Liver (tissue), 9 donors: ENCODE measurements around the gene TMEM243. TPM values are rescaled to one million over a fixed set of nuclear protein-coding genes. Genes with fewer than 3 reads are reported as not detected.
A peak's percentile ranks its signal among the peaks of the same experiment; 100 is the strongest.

Experiments used
- DNase-seq: peaks from one replicate; pipeline ENCODE4 v3.0.0-alpha.2; 2017; ENCODE audit warnings: low spot score
- H3K27ac ChIP-seq, 2 donors: one replicate each; pipeline ENCODE4 v1.7.0; 2013; ENCODE audit warnings: inconsistent platforms in 2 of 2, low read length in 2 of 2, control low read depth in 1 of 2, low read depth in 1 of 2, mild to moderate bottlenecking in 1 of 2
- H3K27me3 ChIP-seq, 4 donors: one replicate each; pipeline versions ENCODE4 v1.6.1 to v1.7.0; 2013; ENCODE audit warnings: low read length in 3 of 4, inconsistent platforms in 1 of 4, mild to moderate bottlenecking in 1 of 4, moderate library complexity in 1 of 4; ENCODE audit not compliant: control insufficient read depth in 4 of 4, insufficient read depth in 4 of 4
- H3K36me3 ChIP-seq, 4 donors: one replicate each; pipeline versions ENCODE4 v1.6.1 to v1.7.0; 2013; ENCODE audit warnings: low read length in 3 of 4, mild to moderate bottlenecking in 3 of 4, low read depth in 1 of 4, moderate library complexity in 1 of 4; ENCODE audit not compliant: control insufficient read depth in 4 of 4, insufficient read depth in 3 of 4
- H3K4me1 ChIP-seq, 4 donors: one replicate each; pipeline versions ENCODE4 v1.6.1 to v1.7.0; 2013; ENCODE audit warnings: low read length in 3 of 4, mild to moderate bottlenecking in 3 of 4, moderate library complexity in 1 of 4; ENCODE audit not compliant: control insufficient read depth in 4 of 4, insufficient read depth in 4 of 4
- H3K4me3 ChIP-seq, 3 donors: one replicate each; pipeline versions ENCODE4 v1.6.1 to v1.7.0; 2013; ENCODE audit warnings: low read length in 3 of 3, control low read depth in 1 of 3, low read depth in 1 of 3, mild to moderate bottlenecking in 1 of 3
- H3K9ac ChIP-seq, 2 donors: one replicate each; pipeline ENCODE4 v1.7.0; 2013; ENCODE audit warnings: low read length in 2 of 2, mild to moderate bottlenecking in 2 of 2, moderate library complexity in 2 of 2, control low read depth in 1 of 2, low read depth in 1 of 2
- H3K9me3 ChIP-seq, 4 donors: one replicate each; pipeline versions ENCODE4 v1.6.1 to v1.7.0; 2013; ENCODE audit warnings: low read length in 3 of 4; ENCODE audit not compliant: control insufficient read depth in 4 of 4
- EGR1 ChIP-seq, 2 donors: IDR thresholded peaks; 2 replicates each; pipeline ENCODE4 v1.6.1; 2016 to 2018; ENCODE audit warnings: antibody characterized with exemption in 2 of 2, low read depth in 2 of 2
- FOXA1 ChIP-seq: IDR thresholded peaks from 2 replicates; pipeline ENCODE4 v1.6.1; 2016; ENCODE audit warnings: antibody characterized with exemption
- FOXA2 ChIP-seq: IDR thresholded peaks from 2 replicates; pipeline ENCODE4 v1.6.1; 2016; ENCODE audit warnings: antibody characterized with exemption
- GABPA ChIP-seq, 2 donors: IDR thresholded peaks in 1 of 2; conservative IDR thresholded peaks in 1 of 2; 2 replicates each; pipeline ENCODE4 v1.6.1; 2016; ENCODE audit warnings: antibody characterized with exemption in 2 of 2, mild to moderate bottlenecking in 1 of 2, moderate library complexity in 1 of 2
- HNF4A ChIP-seq, 2 donors: conservative IDR thresholded peaks; 2 replicates each; pipeline ENCODE4 v1.6.1; 2016; ENCODE audit warnings: antibody characterized with exemption in 2 of 2, mild to moderate bottlenecking in 2 of 2
- HNF4G ChIP-seq: IDR thresholded peaks from 2 replicates; pipeline ENCODE4 v1.6.1; 2016; ENCODE audit warnings: antibody characterized with exemption
- JUND ChIP-seq, 2 donors: IDR thresholded peaks; 2 replicates each; pipeline ENCODE4 v1.6.1; 2016; ENCODE audit warnings: antibody characterized with exemption in 2 of 2
- NR2F2 ChIP-seq: IDR thresholded peaks from 2 replicates; pipeline ENCODE4 v1.6.1; 2016; ENCODE audit warnings: antibody characterized with exemption
- RAD21 ChIP-seq, 2 donors: IDR thresholded peaks; 2 replicates each; pipeline ENCODE4 v1.6.1; 2016; ENCODE audit warnings: antibody characterized with exemption in 2 of 2, mild to moderate bottlenecking in 2 of 2
- RXRA ChIP-seq, 2 donors: IDR thresholded peaks; 2 replicates each; pipeline ENCODE4 v1.6.1; 2017 to 2018; ENCODE audit warnings: antibody characterized with exemption in 2 of 2, mild to moderate bottlenecking in 1 of 2
- SP1 ChIP-seq: IDR thresholded peaks from 2 replicates; pipeline ENCODE4 v1.6.1; 2018; ENCODE audit warnings: antibody characterized with exemption, mild to moderate bottlenecking
- TAF1 ChIP-seq: conservative IDR thresholded peaks from 2 replicates; pipeline ENCODE4 v1.6.1; 2016; ENCODE audit warnings: antibody characterized with exemption, mild to moderate bottlenecking
- YY1 ChIP-seq: IDR thresholded peaks from 2 replicates; pipeline ENCODE4 v1.6.1; 2016; ENCODE audit warnings: antibody characterized with exemption, mild to moderate bottlenecking
- WGBS: extraction: QIAGEN DNeasy Blood & Tissue Kit; methylation state at CpG from one replicate; pipeline ENCODE4 v1.1.7; 2013; 5-methylcytosine and 5-hydroxymethylcytosine counted together
- polyA plus RNA-seq, 2 donors: library from polyadenylated mRNA; stranded (reverse) in 1 of 2; unstranded in 1 of 2; fragments of 200-250 nt in 1 of 2; fragments of >200 nt in 1 of 2; fragmentation: Nextera tagmentation in 1 of 2; extraction: Ambion mirVana in 1 of 2; gene quantifications; one replicate each; pipeline versions ENCODE4 v1.2.1 to v1.2.3, GENCODE V29; 2013 to 2015
- total RNA-seq, 2 donors: library from RNA; depleted of rRNA; stranded (reverse); fragments of >200 nt; gene quantifications; one replicate each; pipeline ENCODE4 v1.2.3, GENCODE V29; 2014
- TF ChIP-seq, protein P1 (sequence below): IDR thresholded peaks from 2 replicates; pipeline ENCODE4 v1.6.1; 2016; ENCODE audit warnings: antibody characterized with exemption
- TF ChIP-seq, protein P2 (sequence below): IDR thresholded peaks from 2 replicates; pipeline ENCODE4 v1.6.1; 2016; ENCODE audit warnings: antibody characterized with exemption
- TF ChIP-seq, protein P3 (sequence below): fragments of 150-350 bp; IDR thresholded peaks from 2 replicates; pipeline ENCODE4 v1.5.1; 2017; ENCODE audit warnings: improper control_type of control experiment, low read depth, low read length; ENCODE audit not compliant: missing input control
- TF ChIP-seq, protein P4 (sequence below): IDR thresholded peaks from 2 replicates; pipeline ENCODE4 v1.6.1; 2016; ENCODE audit warnings: antibody characterized with exemption, mild to moderate bottlenecking
- TF ChIP-seq, protein P5 (sequence below): IDR thresholded peaks from 2 replicates; pipeline ENCODE4 v1.6.1; 2016; ENCODE audit warnings: antibody characterized with exemption
- donor health status: healthy.
- donor health status: healthy.
- donor health status: healthy.
- donor health status: healthy.
- donor health status: healthy.

The TMEM243 gene
- total and polyA plus RNA-seq, 4 donors: 4.8 to 8.0 (median 5.5) TPM

DNA sequence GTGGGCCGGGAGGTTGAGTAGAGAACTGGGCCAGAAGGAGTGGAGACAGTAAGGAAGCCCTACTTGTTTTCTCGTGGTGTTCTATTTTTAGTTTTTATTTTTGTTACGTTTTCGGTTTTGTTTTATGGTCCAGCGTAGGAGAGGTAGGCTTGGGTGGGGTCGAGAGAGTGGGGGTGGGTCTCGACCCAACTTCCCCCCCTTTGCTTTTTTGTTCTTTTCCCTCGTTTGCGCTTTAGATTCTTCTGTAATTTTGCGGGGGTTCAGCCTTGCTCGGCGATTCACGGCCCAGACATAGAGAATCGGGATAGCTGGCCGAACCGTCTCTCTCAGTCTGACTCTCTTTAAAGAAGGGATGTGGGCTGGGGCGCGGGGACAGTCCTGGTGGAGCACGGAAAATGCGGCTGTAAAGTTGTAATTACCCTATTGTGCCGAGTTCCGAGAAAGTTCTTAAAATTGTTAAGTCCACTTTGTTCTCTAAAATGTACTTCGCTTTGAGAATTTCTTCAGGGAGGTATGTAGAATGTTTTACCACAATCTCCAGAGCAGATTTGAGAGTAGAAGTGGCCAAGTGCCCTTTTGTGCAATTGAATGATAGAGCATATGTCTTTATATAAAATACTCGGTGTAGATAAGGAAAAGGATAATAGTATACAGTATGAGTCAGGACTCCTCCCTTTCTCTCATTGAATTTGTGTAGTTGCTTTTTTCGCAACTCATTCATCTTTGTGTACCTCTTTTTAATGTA is 66.5 kb downstream of the TMEM243 start:
- DNase-seq: peak; percentile 55
- Histone ChIP-seq H3K36me3 (no peaks in the 10 kb centered on the region), H3K27ac (peak overlapping the region; percentile 95 to 96), H3K9ac (peak overlapping the region; percentile 88 to 95), H3K4me1 (peaks cover 3 to 39% (median 26%) of the 10 kb centered on the region in 4 donors), H3K27me3 (no peaks in the 10 kb centered on the region), H3K9me3 (no peaks in the 10 kb centered on the region), H3K4me3 (peak overlapping the region; percentile 80 to 98 (median 86))
- TF ChIP-seq TAF1 (peak; percentile 9), EGR1 (IDR thresholded peaks at IDR 0.05; ENCODE audit: low read depth in 2 of 2) (peak in 1 of 2 donors; percentile 6)
- TF ChIP-seq, protein P1, sequence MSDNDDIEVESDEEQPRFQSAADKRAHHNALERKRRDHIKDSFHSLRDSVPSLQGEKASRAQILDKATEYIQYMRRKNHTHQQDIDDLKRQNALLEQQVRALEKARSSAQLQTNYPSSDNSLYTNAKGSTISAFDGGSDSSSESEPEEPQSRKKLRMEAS: no peak
- under 1% methylated on average over 25 of the region's 25 CpGs for WGBS

DNA sequence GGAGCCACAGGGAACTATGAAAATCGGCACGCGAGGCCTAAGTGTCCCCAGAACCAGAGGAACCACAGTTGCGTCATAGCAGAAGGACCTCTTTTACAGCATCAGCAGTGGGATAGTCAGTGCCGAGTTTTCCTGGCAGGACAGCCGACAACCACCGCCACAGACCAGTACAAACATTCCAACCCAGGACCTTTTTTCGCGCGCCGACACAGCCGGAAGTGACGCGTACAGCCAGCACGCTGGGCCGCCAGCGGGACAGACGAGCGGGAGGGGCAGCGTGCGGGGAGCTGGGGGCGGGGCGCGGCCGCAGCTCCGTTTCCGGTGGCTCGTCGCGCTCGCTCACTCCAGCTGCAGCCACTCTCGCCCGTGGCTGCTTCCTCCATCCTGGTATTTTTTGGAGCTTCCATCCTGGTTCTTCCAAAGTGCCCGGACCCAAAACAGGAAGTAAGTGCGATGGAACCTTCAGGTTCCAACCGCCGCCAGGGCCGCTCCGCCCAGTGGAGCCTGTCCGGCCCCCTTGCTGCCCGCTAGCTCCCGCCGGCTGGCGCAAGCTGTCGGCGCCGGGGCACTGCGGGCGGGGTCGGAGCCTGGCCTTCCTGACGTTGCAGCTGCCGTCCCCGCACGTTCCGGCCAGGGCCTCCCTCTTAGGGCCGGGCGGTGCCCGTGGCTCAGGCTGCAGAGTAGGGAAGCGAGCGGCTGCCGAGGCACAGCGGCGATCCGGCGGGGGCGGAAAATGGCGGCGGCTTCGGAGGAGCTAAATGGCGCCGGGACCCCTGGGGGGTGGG is 67.2 kb downstream of the TMEM243 start, which contains the start of gene DMTF1:
DMTF1 (plus strand) TSS at position 342 of the 785 bp plus-strand sequence. CDS start 12,489 bp downstream, outside the sequence.
- under 1% methylated on average over 71 of the region's 71 CpGs for whole genome bisulfite sequencing
- peak within 1 kb of the TSS; percentile 95 to 96 for H3K27ac ChIP-seq
- peaks cover 3 to 39% (median 26%) of the 10 kb centered on the region in 4 donors for H3K4me1 ChIP-seq
- H3K4me3 ChIP-seq: peak within 1 kb of the TSS; percentile 84 to 98 (median 86)
- peak; percentile 80 for TF ChIP-seq TAF1
- TF ChIP-seq SP1: peak; percentile 70
- peak; percentile 43 for TF ChIP-seq FOXA1
- TF ChIP-seq, protein P2, sequence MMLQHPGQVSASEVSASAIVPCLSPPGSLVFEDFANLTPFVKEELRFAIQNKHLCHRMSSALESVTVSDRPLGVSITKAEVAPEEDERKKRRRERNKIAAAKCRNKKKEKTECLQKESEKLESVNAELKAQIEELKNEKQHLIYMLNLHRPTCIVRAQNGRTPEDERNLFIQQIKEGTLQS: no peak
- TF ChIP-seq HNF4G: no peak
- TF ChIP-seq NR2F2: no peak
- TF ChIP-seq RXRA (IDR thresholded peaks at IDR 0.05): no peak
- TF ChIP-seq, protein P3, sequence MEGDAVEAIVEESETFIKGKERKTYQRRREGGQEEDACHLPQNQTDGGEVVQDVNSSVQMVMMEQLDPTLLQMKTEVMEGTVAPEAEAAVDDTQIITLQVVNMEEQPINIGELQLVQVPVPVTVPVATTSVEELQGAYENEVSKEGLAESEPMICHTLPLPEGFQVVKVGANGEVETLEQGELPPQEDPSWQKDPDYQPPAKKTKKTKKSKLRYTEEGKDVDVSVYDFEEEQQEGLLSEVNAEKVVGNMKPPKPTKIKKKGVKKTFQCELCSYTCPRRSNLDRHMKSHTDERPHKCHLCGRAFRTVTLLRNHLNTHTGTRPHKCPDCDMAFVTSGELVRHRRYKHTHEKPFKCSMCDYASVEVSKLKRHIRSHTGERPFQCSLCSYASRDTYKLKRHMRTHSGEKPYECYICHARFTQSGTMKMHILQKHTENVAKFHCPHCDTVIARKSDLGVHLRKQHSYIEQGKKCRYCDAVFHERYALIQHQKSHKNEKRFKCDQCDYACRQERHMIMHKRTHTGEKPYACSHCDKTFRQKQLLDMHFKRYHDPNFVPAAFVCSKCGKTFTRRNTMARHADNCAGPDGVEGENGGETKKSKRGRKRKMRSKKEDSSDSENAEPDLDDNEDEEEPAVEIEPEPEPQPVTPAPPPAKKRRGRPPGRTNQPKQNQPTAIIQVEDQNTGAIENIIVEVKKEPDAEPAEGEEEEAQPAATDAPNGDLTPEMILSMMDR: peak; percentile 3
- peak; percentile 96 for TF ChIP-seq YY1
- TF ChIP-seq RAD21 (IDR thresholded peaks at IDR 0.05): no peak
- no peak for TF ChIP-seq JUND (IDR thresholded peaks at IDR 0.05)
- TF ChIP-seq EGR1 (IDR thresholded peaks at IDR 0.05; ENCODE audit: low read depth in 2 of 2): peak; percentile 16 to 52
- TF ChIP-seq, protein P4, sequence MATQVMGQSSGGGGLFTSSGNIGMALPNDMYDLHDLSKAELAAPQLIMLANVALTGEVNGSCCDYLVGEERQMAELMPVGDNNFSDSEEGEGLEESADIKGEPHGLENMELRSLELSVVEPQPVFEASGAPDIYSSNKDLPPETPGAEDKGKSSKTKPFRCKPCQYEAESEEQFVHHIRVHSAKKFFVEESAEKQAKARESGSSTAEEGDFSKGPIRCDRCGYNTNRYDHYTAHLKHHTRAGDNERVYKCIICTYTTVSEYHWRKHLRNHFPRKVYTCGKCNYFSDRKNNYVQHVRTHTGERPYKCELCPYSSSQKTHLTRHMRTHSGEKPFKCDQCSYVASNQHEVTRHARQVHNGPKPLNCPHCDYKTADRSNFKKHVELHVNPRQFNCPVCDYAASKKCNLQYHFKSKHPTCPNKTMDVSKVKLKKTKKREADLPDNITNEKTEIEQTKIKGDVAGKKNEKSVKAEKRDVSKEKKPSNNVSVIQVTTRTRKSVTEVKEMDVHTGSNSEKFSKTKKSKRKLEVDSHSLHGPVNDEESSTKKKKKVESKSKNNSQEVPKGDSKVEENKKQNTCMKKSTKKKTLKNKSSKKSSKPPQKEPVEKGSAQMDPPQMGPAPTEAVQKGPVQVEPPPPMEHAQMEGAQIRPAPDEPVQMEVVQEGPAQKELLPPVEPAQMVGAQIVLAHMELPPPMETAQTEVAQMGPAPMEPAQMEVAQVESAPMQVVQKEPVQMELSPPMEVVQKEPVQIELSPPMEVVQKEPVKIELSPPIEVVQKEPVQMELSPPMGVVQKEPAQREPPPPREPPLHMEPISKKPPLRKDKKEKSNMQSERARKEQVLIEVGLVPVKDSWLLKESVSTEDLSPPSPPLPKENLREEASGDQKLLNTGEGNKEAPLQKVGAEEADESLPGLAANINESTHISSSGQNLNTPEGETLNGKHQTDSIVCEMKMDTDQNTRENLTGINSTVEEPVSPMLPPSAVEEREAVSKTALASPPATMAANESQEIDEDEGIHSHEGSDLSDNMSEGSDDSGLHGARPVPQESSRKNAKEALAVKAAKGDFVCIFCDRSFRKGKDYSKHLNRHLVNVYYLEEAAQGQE: peak; percentile 38
- TF ChIP-seq, protein P5, sequence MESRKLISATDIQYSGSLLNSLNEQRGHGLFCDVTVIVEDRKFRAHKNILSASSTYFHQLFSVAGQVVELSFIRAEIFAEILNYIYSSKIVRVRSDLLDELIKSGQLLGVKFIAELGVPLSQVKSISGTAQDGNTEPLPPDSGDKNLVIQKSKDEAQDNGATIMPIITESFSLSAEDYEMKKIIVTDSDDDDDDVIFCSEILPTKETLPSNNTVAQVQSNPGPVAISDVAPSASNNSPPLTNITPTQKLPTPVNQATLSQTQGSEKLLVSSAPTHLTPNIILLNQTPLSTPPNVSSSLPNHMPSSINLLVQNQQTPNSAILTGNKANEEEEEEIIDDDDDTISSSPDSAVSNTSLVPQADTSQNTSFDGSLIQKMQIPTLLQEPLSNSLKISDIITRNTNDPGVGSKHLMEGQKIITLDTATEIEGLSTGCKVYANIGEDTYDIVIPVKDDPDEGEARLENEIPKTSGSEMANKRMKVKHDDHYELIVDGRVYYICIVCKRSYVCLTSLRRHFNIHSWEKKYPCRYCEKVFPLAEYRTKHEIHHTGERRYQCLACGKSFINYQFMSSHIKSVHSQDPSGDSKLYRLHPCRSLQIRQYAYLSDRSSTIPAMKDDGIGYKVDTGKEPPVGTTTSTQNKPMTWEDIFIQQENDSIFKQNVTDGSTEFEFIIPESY: no peak
- TF ChIP-seq HNF4A (conservative IDR thresholded peaks at IDR 0.05): no peak
- TF ChIP-seq, protein P1: peak; percentile 16
- peak; percentile 77 to 94 for TF ChIP-seq GABPA (IDR thresholded peaks at IDR 0.05 in 1 of 2, conservative IDR thresholded peaks at IDR 0.05 in 1 of 2)
- TF ChIP-seq FOXA2: no peak
- no peaks in the 10 kb centered on the region for H3K36me3 ChIP-seq
- H3K9me3 ChIP-seq: no peaks in the 10 kb centered on the region
- H3K27me3 ChIP-seq: no peaks in the 10 kb centered on the region
- peak; percentile 92 for DNase-seq
- peak within 1 kb of the TSS; percentile 88 to 95 for H3K9ac ChIP-seq
